ENCODE data around the gene TMEM114.

Gene TMEM114

GRCh38 chr16:8547762-8548161, 42.5 kb downstream of the TMEM114 start:
- no peak for DNase-seq

GRCh38 chr16:8544406-8544805, 45.9 kb downstream of the TMEM114 start:
- DNase-seq, result no peak

GRCh38 chr16:8543258-8543657, 47.1 kb downstream of the TMEM114 start:
- no peak for DNase-seq

DNA sequence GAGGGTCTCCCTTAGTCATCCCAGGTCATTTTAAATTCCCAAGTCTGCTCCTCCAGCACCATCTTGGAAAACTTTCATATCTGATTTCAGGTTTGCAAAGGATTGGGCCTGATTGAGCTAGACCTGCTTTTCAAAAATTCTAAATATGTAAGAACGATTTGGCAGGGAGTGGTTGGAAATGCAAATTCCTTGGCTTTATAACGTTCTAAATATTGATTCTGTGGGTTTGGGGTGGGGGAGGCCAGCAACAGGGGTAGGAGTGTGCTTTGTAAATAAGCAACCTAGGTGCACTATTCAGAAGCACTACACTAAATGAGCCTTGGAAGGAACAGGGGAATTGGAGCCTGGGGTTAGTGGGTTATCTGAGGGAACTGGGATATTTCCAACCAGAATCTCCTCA, 47.9 kb downstream of the TMEM114 start:
- no peak for DNase-seq

GRCh38 chr16:8541868-8542267, 48.4 kb downstream of the TMEM114 start:
- DNase-seq, result no peak

DNA sequence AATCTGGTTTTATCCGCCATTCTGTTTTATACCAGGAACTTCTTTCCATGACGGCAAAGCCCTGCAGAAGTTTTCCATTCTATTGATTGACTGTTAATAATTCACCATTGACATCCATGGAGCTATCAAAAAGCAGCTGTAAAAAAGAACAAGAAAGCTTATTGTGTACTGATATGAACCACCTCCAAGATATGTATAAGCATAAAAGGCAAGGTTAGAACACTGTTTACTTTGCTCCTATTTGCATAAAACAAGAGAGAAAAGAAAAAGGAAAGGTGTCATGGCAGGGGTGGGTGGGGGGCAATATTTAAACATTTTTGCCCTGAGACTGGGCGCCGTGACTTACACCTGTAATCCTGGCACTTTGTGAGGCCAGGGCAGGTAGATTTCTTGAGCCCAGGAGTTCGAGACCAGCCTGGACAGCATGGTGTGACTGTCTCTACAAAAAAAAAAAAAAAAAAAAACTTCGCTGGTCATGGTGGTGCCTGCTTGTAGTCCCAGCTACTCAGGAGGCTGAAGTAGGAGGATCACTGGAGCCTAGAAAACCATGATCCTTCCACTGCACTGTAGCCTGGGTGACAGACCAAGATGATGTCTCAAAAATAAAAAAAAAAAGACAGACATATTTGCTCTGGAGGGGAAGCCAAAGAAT, 52.5 kb downstream of the TMEM114 start:
- no peak for DNase-seq

DNA sequence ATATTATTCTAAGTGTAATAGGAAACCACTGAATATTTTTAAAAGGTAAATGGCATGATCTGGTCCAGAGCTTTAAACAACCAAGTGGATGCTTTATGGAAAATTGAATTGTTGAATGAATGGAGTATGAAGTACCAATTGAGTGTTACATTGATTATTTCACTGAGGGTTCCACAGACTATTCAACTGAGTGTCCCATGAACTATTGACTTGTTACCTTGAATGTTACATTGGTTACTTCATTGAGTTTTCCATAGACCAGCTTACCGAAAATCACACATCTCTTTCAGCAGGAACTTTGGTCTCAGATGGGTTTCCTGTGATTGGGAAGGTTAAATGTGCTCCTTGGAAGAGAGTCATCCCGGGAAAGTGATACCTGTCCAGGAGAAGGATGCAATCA, 56.8 kb downstream of the TMEM114 start:
- DNase-seq, result no peak

DNA sequence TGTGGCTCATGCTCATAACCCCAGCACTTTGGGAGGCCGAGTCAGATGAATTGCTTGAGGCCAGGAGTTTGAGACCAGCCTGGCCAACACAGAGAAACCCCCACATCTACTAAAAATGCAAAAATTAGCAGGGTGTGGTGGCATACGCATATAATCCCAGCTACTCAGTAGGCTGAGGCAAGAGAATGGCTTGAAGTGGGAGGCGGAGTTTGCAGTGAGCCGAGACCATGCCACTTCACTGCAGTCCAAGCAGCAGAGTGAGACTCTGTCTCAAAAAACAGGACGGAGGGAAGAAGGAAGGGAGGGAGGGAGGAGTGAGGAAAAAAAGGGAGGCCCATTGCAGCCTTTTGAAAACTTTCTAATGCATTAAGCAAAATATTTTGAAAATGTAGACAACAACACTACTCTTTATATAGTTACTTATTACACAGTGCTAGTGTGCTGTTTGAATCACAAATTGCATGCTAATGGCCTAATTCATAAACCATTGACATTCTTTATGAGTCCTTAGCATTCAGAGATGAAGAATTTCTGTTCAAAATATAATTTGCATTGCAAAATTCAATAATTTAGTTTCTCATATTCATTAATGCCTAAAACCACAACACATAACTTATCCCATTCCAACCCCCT, 59.4 kb downstream of the TMEM114 start:
- no peak for DNase-seq

- DNase-seq, result no peak
Measured at GRCh38 chr16:8528471-8528870, 61.8 kb downstream of the TMEM114 start.

GRCh38 chr16:8523932-8524331, 66.4 kb downstream of the TMEM114 start:
- no peak for DNase-seq

GRCh38 chr16:8522757-8523156, 67.6 kb downstream of the TMEM114 start:
- no peak for DNase-seq

DNA sequence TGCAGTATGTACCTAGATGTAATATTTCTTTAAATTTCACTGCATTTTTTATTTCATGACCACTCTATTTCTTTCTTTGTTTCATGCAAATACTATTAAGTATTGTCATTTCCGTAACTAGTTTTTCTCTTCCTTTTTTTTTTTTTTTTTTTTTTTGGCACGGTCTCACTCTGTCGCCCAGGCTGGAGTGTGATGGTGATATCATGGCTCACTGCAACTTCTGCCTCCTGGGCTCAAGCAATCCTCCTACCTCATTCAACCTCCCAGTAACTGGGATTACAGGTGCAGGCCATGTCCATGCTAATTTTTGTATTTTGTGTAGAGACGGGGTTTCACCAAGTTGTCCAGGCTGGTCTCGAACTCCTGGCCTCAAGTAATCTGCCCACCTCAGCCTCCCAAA, 70.7 kb downstream of the TMEM114 start:
- DNase-seq, result no peak

Measured in SHP77 treated with DMSO at 0.1 percent for 48 hours (cell line).